SK-N-MC (cell line): ENCODE data around the gene NLK.

Experiments
- EZH2 ChIP-seq: fragments of 200-600 bp; sonication (generic); IDR thresholded peaks from one replicate; pipeline ENCODE4 v1.6.1; 2017; ENCODE audit warnings: antibody characterized with exemption
- POLR2AphosphoS5 ChIP-seq: IDR thresholded peaks from 2 replicates; pipeline ENCODE4 v1.6.1; 2012; ENCODE audit warnings: mild to moderate bottlenecking, low read depth, low read length, borderline replicate concordance

GRCh38 chr17:28196636-28197035 lies 154.2 kb downstream of the NLK start:
- no peak for TF ChIP-seq POLR2AphosphoS5
- no peak for TF ChIP-seq EZH2
